Measurements from ENCODE around the gene C12orf42.
A peak's percentile ranks its signal among the peaks of the same experiment; 100 is the strongest.

Gene C12orf42

DNA sequence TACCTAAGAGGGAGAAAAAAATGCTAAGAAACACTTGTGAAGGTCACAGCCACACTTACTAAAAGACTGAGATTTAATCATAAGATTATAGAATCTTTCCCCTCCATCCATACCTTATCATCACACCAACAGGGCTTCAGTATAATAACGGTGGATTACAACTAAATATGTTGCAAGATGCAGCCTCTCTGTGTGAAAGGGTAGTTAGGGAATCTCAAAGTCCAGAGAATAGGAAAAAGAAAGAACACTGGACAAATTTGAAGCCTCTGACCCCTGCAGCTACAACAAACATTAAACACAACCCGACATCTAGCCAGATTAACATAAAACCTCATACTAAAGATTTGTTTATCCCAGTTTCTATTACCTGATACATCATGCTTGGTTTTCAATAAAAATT is 181.0 kb downstream of the C12orf42 start:
- Mint-ChIP-seq H3K36me3 (no peaks in the 10 kb centered on the region), H3K27ac (no peak overlapping the region), H3K9me3 (peaks cover 4% of the 10 kb centered on the region), H3K27me3 (no peaks in the 10 kb centered on the region), H3K4me1 (no peaks in the 10 kb centered on the region), H3K4me3 (no peak overlapping the region)
- DNase-seq, result no peak
- CTCF ChIA-PET, result no interaction called here

GRCh38 chr12:103313894-103314293 is 181.9 kb downstream of the C12orf42 start:
- Mint-ChIP-seq H3K4me1 (no peaks in the 10 kb centered on the region), H3K9me3 (peaks cover 4% of the 10 kb centered on the region), H3K4me3 (no peak overlapping the region), H3K27ac (no peak overlapping the region), H3K27me3 (no peaks in the 10 kb centered on the region), H3K36me3 (no peaks in the 10 kb centered on the region)
- CTCF ChIA-PET, result no interaction called here
- no peak for DNase-seq

GRCh38 chr12:103312742-103313354 is 182.9 kb downstream of the C12orf42 start:
- no peak for DNase-seq
- Mint-ChIP-seq H3K4me3 (no peak overlapping the region), H3K9me3 (peaks cover 4% of the 10 kb centered on the region), H3K36me3 (no peaks in the 10 kb centered on the region), H3K27me3 (no peaks in the 10 kb centered on the region), H3K4me1 (no peaks in the 10 kb centered on the region), H3K27ac (no peak overlapping the region)
- CTCF ChIA-PET, result no interaction called here

DNA sequence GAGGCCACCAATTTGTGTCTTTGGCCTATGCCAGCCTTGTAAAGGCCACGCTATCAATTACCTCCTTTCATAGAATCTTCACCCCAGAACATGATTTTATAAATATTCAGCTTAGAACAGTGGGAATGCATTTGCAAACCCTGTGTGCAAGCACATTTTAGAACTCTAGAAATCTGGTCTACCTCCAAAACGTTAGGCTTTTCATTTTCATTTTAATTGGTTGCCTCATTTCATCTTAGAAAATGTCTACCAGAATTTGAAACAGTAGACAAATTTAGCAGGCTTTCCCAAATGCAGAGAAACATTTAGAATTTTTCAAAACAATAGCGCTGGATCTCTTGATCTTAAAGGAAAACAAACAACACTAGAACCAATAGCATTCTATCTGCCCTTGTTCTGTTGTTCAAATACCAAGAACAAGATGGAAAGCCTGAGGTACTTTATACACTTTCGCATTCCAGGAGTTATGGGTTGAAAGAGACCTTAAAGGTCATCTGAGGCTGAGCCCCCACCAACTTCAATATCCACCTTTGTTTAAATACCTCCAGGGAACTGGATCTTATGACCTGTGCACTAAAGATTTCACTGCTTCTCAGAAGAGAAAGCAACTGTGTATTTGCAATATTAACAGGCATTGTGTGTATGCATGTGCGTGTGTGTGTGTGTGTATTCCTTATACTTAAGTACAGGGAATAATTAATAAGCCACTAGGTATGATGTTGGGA is 185.1 kb downstream of the C12orf42 start:
- H3K27me3 Mint-ChIP-seq, result no peaks in the 10 kb centered on the region
- no peaks in the 10 kb centered on the region for H3K4me1 Mint-ChIP-seq
- CTCF ChIA-PET, result no interaction called here
- no peak overlapping the region for H3K27ac Mint-ChIP-seq
- H3K9me3 Mint-ChIP-seq, result peaks cover 2% of the 10 kb centered on the region
- no peak overlapping the region for H3K4me3 Mint-ChIP-seq
- no peaks in the 10 kb centered on the region for H3K36me3 Mint-ChIP-seq
- no peak for DNase-seq

DNA sequence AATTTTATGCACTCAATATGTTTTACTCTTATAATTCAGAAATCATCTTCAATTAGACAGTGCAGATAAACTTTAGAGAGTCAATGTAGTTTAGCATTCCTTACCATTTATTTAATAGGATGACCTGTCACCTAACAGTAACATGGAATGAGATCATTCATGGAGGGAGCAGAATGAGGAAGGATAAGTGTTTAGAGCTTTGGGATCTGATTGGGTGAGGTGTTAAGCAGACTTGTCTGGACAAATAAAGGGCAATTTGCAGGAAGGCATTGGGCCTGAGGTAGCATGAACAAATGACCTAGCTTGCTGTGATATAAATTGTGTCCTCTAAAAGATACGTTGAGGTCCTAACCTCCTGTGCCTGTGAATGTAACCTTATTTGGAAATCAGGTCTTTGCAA is 187.4 kb downstream of the C12orf42 start:
- CTCF ChIA-PET, result no interaction called here
- Mint-ChIP-seq H3K4me1 (no peaks in the 10 kb centered on the region), H3K36me3 (no peaks in the 10 kb centered on the region), H3K27me3 (no peaks in the 10 kb centered on the region), H3K9me3 (no peaks in the 10 kb centered on the region), H3K4me3 (no peak overlapping the region), H3K27ac (no peak overlapping the region)
- no peak for DNase-seq

DNA sequence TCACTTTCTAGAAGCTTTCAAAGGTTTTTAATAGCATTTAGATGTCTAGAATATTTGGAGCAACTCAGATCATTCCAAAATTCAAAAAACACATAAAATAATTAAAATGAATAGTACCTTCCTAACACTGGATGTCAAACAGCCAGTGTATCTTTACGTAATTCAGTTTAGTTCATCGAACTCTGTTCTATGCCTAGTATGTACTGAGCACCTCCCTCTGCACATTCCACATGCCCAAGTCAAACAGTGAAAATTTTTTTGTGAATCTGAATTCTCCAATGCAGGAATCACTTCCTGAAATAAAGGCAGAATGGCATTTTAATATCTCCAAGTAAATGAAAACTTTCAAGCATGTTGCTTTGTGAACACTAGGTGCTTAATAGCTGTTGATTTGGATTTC is 192.3 kb downstream of the C12orf42 start:
- DNase-seq, result no peak
- H3K9me3 Mint-ChIP-seq, result no peaks in the 10 kb centered on the region
- CTCF ChIA-PET, result no interaction called here
- H3K27ac Mint-ChIP-seq, result no peak overlapping the region
- peaks cover 7% of the 10 kb centered on the region for H3K27me3 Mint-ChIP-seq
- H3K4me3 Mint-ChIP-seq, result no peak overlapping the region
- H3K4me1 Mint-ChIP-seq, result no peaks in the 10 kb centered on the region
- H3K36me3 Mint-ChIP-seq, result no peaks in the 10 kb centered on the region

- Mint-ChIP-seq H3K4me1 (no peaks in the 10 kb centered on the region), H3K4me3 (no peak overlapping the region)
- DNase-seq, result no peak
Measured at GRCh38 chr12:103301642-103302591, 193.9 kb downstream of the C12orf42 start.

DNA sequence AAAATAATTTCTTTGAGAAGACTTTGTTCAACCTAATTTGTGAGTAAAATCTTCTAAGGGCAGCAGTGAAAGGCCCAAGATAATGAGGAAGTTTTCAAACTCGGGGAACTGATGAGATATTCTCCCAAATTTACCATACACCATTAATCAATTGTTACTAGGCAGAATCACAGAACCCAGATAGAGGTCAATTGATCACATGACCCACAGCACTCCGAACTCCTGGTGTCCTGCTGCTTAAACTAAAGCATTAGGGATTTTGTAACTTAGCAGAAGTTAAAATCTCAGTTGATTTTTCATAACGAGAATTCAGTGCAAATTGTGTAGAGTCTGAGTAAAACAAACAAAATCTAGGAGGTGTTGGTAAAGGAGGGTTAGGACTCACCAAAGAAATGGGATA is 207.8 kb downstream of the C12orf42 start:
- Mint-ChIP-seq H3K27ac (no peak overlapping the region), H3K9me3 (peaks cover 5% of the 10 kb centered on the region), H3K4me3 (no peak overlapping the region), H3K36me3 (no peaks in the 10 kb centered on the region), H3K4me1 (no peaks in the 10 kb centered on the region), H3K27me3 (no peaks in the 10 kb centered on the region)
- CTCF ChIA-PET, result no interaction called here
- no peak for DNase-seq

More at GRCh38 chr12:103301642-103302591, 193.9 kb downstream of the C12orf42 start:
- CTCF ChIA-PET, result no interaction called here
- Mint-ChIP-seq H3K9me3 (no peaks in the 10 kb centered on the region), H3K36me3 (no peaks in the 10 kb centered on the region), H3K27me3 (peaks cover 7% of the 10 kb centered on the region), H3K27ac (no peak overlapping the region)

- Mint-ChIP-seq H3K4me3 (no peak overlapping the region), H3K9me3 (peaks cover 3% of the 10 kb centered on the region), H3K4me1 (peaks cover 17% of the 10 kb centered on the region), H3K36me3 (no peaks in the 10 kb centered on the region), H3K27me3 (no peaks in the 10 kb centered on the region), H3K27ac (no peak overlapping the region)
- no peak for DNase-seq
- CTCF ChIA-PET, result no interaction called here
Measured at GRCh38 chr12:103282124-103282523, 213.6 kb downstream of the C12orf42 start.

DNA sequence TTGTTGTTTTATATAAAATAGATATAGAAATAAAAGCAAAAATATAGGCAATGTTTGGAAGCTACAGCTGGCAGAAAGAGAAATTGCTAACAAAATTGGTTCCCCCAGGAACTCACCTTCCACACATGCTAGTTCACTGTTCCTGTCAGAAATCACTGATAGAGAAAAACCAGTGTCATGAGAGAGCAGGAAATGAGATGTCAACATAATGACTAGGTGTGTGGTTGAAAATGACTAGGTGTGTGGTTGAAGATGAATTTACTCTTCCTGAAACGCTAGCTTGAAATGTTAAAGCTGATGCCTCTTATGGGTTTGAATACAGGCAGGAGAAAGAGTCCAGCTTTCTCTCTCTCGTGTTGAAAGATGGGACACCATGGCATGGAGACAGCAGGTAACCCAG is 216.3 kb downstream of the C12orf42 start:
- H3K27ac Mint-ChIP-seq, result peak overlapping the region; percentile 42
- no peak overlapping the region for H3K4me3 Mint-ChIP-seq
- no peaks in the 10 kb centered on the region for H3K9me3 Mint-ChIP-seq

DNA sequence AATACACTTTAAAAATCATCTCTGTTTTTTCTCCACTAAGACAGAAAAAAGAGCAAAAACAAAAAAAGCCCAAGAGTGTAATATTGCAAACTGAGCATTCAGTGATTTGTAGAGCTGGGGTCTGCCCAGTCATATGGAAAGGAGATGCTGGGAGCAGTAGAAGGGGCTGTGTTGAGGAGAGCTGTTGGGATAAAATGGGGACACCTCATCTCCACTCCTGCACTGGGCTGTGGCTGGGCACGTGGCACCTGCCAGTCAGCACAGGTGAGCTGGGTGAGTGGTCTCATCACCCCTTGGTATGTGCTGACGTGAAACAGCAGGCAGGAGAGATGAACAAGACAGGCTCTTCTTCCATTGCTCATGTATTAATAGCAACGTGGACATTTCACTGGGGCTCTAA is 217.4 kb downstream of the C12orf42 start:
- CTCF ChIA-PET, result no interaction called here
- no peaks in the 10 kb centered on the region for H3K36me3 Mint-ChIP-seq
- peaks cover 17% of the 10 kb centered on the region for H3K4me1 Mint-ChIP-seq
- H3K4me3 Mint-ChIP-seq, result no peak overlapping the region
- H3K27ac Mint-ChIP-seq, result no peak overlapping the region
- no peaks in the 10 kb centered on the region for H3K27me3 Mint-ChIP-seq
- DNase-seq, result no peak
- H3K9me3 Mint-ChIP-seq, result no peaks in the 10 kb centered on the region

More for the DNA sequence above, 216.3 kb downstream of the C12orf42 start:
- Mint-ChIP-seq H3K27me3 (no peaks in the 10 kb centered on the region), H3K4me1 (peaks cover 17% of the 10 kb centered on the region), H3K36me3 (no peaks in the 10 kb centered on the region)
- CTCF ChIA-PET, result interaction anchor here (1.0 kb wide), 1 partner anchor 269 kb away, joined by 3 read pairs; no protein-coding TSS in a partner anchor
- DNase-seq, result no peak

DNA sequence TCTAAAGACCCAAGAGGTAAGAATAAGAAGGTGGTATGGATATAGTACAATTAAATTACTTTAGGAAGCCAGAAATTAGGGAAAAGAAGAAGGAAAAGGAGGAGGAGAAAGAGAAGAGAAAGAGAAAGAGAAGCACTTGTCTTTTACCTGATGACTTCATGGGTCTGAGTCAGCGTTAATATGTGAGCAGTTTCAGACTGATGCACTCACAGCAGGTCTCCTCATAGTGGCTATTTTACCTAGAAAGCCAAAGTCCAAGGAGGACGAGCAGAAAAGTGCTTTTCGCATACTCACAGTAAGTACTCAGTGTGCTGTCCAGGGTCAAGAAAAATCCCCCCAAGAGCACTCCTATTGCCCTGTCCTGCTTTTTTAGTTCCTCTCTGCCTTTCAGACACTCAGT is 222.1 kb downstream of the C12orf42 start:
- Mint-ChIP-seq H3K9me3 (no peaks in the 10 kb centered on the region), H3K4me3 (no peak overlapping the region), H3K27ac (no peak overlapping the region), H3K4me1 (peaks cover 22% of the 10 kb centered on the region), H3K36me3 (no peaks in the 10 kb centered on the region), H3K27me3 (no peaks in the 10 kb centered on the region)
- no peak for DNase-seq
- CTCF ChIA-PET, result no interaction called here

- no peak overlapping the region for H3K27ac Mint-ChIP-seq
- no peaks in the 10 kb centered on the region for H3K27me3 Mint-ChIP-seq
- DNase-seq, result no peak
- H3K9me3 Mint-ChIP-seq, result no peaks in the 10 kb centered on the region
- H3K36me3 Mint-ChIP-seq, result no peaks in the 10 kb centered on the region
- CTCF ChIA-PET, result no interaction called here
- no peak overlapping the region for H3K4me3 Mint-ChIP-seq
- H3K4me1 Mint-ChIP-seq, result peaks cover 17% of the 10 kb centered on the region
Measured at GRCh38 chr12:103272949-103273348, 222.8 kb downstream of the C12orf42 start.

DNA sequence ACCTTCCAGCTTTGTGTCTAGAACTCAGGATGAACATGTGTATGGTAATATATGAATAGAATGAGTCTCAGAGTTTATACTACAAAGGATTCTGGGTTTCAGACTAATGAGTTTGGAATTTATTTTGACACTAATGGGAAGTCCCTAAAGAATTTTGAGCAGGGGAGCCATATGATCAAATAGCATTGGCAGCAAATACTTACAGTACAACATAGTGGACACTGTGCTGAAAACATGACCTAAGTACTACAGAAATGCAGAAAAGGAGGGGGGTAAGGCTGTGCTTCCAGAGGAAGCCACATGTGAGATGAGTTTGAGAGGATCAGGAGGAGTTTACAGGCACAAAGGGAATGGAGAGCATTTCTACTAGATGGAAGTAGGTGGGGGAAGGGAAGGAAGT is 225.8 kb downstream of the C12orf42 start:
- no peak overlapping the region for H3K4me3 Mint-ChIP-seq
- no peaks in the 10 kb centered on the region for H3K9me3 Mint-ChIP-seq
- H3K36me3 Mint-ChIP-seq, result no peaks in the 10 kb centered on the region
- H3K27ac Mint-ChIP-seq, result no peak overlapping the region
- no peak for DNase-seq
- no peaks in the 10 kb centered on the region for H3K27me3 Mint-ChIP-seq
- H3K4me1 Mint-ChIP-seq, result peaks cover 16% of the 10 kb centered on the region
- CTCF ChIA-PET, result no interaction called here
